ENCODE data around the gene BCL7A. TPM values are rescaled to one million over a fixed set of nuclear protein-coding genes. Genes with fewer than 3 reads are reported as not detected.
"Not testable (repeated sequence)": the region's sequence is repeated elsewhere in the genome, so short reads cannot be mapped to it uniquely, and the experiment has no call there.

The BCL7A gene
- total and polyA plus RNA-seq, 2 experiments from 2014 or later = 9.6 to 14.9 TPM

DNA sequence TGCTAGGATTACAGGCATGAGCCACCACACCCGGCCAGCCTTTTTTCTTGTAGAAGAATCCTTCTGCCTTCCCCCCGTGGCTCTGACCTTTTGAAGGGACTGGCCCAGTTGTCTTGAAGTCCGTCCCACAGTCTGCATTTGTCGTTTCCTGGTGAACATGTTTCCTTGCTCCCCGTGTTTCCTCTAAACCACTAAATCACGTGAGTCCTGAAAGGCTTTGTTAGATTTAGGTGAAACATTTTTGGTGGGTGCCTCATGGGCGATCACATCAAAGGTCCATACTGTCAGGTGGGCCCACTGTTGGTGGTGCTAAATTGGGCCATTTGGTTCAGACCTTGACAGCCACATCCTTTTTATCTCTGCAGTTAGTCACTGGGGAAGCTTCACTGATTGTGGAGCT is 83.2 kb downstream of the BCL7A start:
- Histone ChIP-seq H3K4me1 (ENCODE audit: insufficient read depth) (peaks cover 4% of the 10 kb centered on the region), H3K9me3 (ENCODE audit: low read depth) (no peaks in the 10 kb centered on the region), H2AFZ (no peak overlapping the region), H3K36me3 (replicated peaks; ENCODE audit: insufficient read depth, low read depth) (no peaks in the 10 kb centered on the region), H4K20me1 (ENCODE audit: insufficient read depth, poor library complexity, severe bottlenecking) (peaks cover 2% of the 10 kb centered on the region), H3K4me3 (no peak overlapping the region), H3K27me3 (no peaks in the 10 kb centered on the region), H3K27ac (no peak overlapping the region), H3K9me2 (replicated peaks; ENCODE audit: insufficient read depth) (no peaks in the 10 kb centered on the region), H3K4me2 (no peak overlapping the region), H3K79me2 (peaks cover 100% of the 10 kb centered on the region)
- 78% methylated on average over 7 of the region's 7 CpGs for WGBS (ENCODE audit: low lambda C conversion rate, missing lambda C conversion rate)
- DNase-seq (ENCODE audit: low spot score) = no peak
- TF ChIP-seq EZH2phosphoT487 (IDR thresholded peaks at IDR 0.05; ENCODE audit: low read depth, severe bottlenecking, unreplicated experiment) (no peak), EZH2 (IDR thresholded peaks at IDR 0.05; ENCODE audit: borderline replicate concordance) (no peak)
- TF ChIP-seq, protein P1, sequence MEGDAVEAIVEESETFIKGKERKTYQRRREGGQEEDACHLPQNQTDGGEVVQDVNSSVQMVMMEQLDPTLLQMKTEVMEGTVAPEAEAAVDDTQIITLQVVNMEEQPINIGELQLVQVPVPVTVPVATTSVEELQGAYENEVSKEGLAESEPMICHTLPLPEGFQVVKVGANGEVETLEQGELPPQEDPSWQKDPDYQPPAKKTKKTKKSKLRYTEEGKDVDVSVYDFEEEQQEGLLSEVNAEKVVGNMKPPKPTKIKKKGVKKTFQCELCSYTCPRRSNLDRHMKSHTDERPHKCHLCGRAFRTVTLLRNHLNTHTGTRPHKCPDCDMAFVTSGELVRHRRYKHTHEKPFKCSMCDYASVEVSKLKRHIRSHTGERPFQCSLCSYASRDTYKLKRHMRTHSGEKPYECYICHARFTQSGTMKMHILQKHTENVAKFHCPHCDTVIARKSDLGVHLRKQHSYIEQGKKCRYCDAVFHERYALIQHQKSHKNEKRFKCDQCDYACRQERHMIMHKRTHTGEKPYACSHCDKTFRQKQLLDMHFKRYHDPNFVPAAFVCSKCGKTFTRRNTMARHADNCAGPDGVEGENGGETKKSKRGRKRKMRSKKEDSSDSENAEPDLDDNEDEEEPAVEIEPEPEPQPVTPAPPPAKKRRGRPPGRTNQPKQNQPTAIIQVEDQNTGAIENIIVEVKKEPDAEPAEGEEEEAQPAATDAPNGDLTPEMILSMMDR (IDR thresholded peaks at IDR 0.05; ENCODE audit: poor library complexity) = no peak

DNA sequence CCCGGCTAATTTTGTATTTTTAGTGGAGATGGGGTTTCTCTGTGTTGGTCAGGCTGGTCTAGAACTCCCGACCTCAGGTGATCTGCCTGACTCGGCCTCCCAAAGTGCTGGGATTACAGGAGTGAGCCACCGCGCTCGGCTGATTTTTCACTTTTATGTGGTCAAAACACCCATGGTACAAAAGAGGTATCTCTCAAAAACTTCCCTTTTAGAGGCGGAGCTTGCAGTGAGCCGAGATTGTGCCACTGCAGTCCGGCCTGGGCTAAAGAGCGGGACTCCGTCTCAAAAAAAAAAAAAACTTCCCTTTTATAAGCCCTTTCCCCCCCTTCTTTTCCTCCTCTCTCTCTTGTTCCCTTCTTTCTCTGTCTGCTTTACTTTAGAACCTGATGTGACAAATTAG is 83.8 kb downstream of the BCL7A start:
- DNase-seq (ENCODE audit: low spot score); H3K36me3 ChIP-seq (replicated peaks; ENCODE audit: insufficient read depth, low read depth); H3K9me2 ChIP-seq (replicated peaks; ENCODE audit: insufficient read depth); H3K9me3 ChIP-seq (ENCODE audit: low read depth); H3K4me2 ChIP-seq; H2AFZ ChIP-seq; H3K4me1 ChIP-seq (ENCODE audit: insufficient read depth); H4K20me1 ChIP-seq (ENCODE audit: insufficient read depth, poor library complexity, severe bottlenecking); H3K27me3 ChIP-seq; H3K27ac ChIP-seq; H3K4me3 ChIP-seq: not testable (repeated sequence)
- peaks cover 100% of the 10 kb centered on the region for H3K79me2 ChIP-seq
- 86% methylated on average over 11 of the region's 11 CpGs for WGBS (ENCODE audit: low lambda C conversion rate, missing lambda C conversion rate)

DNA sequence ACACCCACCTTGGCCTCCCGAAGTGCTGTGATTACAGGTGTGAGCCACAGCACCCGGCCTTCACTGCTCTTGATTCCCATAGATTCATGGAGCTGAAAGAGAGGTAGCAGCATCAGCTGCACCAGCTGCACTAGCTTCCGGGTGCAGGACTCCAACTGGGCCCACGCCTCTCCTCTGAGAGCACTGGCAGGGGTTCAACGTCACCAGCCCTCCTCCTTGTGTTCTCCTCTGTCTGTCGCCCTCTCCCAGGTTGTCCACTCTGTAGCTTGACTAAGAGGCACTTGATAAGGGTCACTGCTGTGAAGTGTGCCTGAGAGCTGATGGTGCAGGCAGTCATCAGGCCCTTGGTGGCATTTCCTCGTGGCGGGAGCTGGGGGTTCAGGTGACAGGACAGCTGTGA is 85.2 kb downstream of the BCL7A start:
- WGBS (ENCODE audit: low lambda C conversion rate, missing lambda C conversion rate) = 94% methylated on average over 8 of the region's 8 CpGs
- no peaks in the 10 kb centered on the region for H3K9me3 ChIP-seq (ENCODE audit: low read depth)
- no peaks in the 10 kb centered on the region for H3K36me3 ChIP-seq (replicated peaks; ENCODE audit: insufficient read depth, low read depth)
- peaks cover 2% of the 10 kb centered on the region for H4K20me1 ChIP-seq (ENCODE audit: insufficient read depth, poor library complexity, severe bottlenecking)
- no peaks in the 10 kb centered on the region for H3K9me2 ChIP-seq (replicated peaks; ENCODE audit: insufficient read depth)
- no peak overlapping the region for H2AFZ ChIP-seq
- no peak overlapping the region for H3K27ac ChIP-seq
- H3K27me3 ChIP-seq = no peaks in the 10 kb centered on the region
- no peak overlapping the region for H3K4me3 ChIP-seq
- peaks cover 88% of the 10 kb centered on the region for H3K79me2 ChIP-seq
- no peak for DNase-seq (ENCODE audit: low spot score)
- TF ChIP-seq, protein P1 (IDR thresholded peaks at IDR 0.05; ENCODE audit: poor library complexity) = no peak
- TF ChIP-seq EZH2 (IDR thresholded peaks at IDR 0.05; ENCODE audit: borderline replicate concordance) (no peak), EZH2phosphoT487 (IDR thresholded peaks at IDR 0.05; ENCODE audit: low read depth, severe bottlenecking, unreplicated experiment) (no peak)
- H3K4me2 ChIP-seq = no peak overlapping the region
- peaks cover 4% of the 10 kb centered on the region for H3K4me1 ChIP-seq (ENCODE audit: insufficient read depth)

DNA sequence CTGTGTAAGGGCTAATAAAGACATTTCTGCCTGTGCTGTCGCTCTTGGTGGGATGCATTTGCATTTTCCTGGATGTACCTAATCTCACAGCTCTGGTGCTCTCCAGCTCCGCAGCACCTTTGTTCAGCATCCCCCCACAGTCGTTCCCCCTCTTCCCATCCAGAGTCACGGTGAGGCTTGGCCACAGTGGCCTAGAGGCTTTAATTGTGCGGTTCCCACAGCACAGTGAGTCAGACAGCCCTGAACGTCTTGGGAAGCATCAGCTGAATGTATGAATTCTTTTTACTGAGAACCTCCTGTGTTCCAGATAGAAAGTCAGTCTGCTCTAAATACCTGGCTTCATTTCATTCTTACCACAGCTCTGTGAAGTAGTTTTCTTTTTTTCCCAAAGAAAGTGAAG is 85.6 kb downstream of the BCL7A start:
- Histone ChIP-seq H3K4me3 (no peak overlapping the region), H3K4me2 (no peak overlapping the region), H3K27me3 (no peaks in the 10 kb centered on the region), H3K9me3 (ENCODE audit: low read depth) (no peaks in the 10 kb centered on the region), H3K4me1 (ENCODE audit: insufficient read depth) (peaks cover 4% of the 10 kb centered on the region), H2AFZ (no peak overlapping the region), H3K79me2 (peaks cover 88% of the 10 kb centered on the region), H4K20me1 (ENCODE audit: insufficient read depth, poor library complexity, severe bottlenecking) (peaks cover 2% of the 10 kb centered on the region), H3K27ac (no peak overlapping the region), H3K9me2 (replicated peaks; ENCODE audit: insufficient read depth) (no peaks in the 10 kb centered on the region), H3K36me3 (replicated peaks; ENCODE audit: insufficient read depth, low read depth) (no peaks in the 10 kb centered on the region)
- DNase-seq (ENCODE audit: low spot score) = no peak
- TF ChIP-seq EZH2phosphoT487 (IDR thresholded peaks at IDR 0.05; ENCODE audit: low read depth, severe bottlenecking, unreplicated experiment) (no peak), EZH2 (IDR thresholded peaks at IDR 0.05; ENCODE audit: borderline replicate concordance) (no peak)
- TF ChIP-seq, protein P1 (IDR thresholded peaks at IDR 0.05; ENCODE audit: poor library complexity) = no peak
- 73% methylated on average over 6 of the region's 6 CpGs for WGBS (ENCODE audit: low lambda C conversion rate, missing lambda C conversion rate)

All from hepatocyte (in vitro differentiated cells).